KOPT-K1 (cell line): Measurements from ENCODE around the gene POLRMT.

Source experiments
- H3K27ac ChIP-seq: fragments of 200-600 bp; sonication (generic); 2 replicates; pipeline ENCODE4 v1.5.1; 2016; ENCODE audit warnings: antibody characterized with exemption, mild to moderate bottlenecking, low read depth, low read length; ENCODE audit not compliant: poor library complexity, severe bottlenecking
- H3K36me3 ChIP-seq: fragments of 200-600 bp; sonication (generic); 2 replicates; pipeline ENCODE4 v1.5.1; 2017; ENCODE audit warnings: antibody characterized with exemption, mild to moderate bottlenecking, low read length, moderate library complexity; ENCODE audit not compliant: insufficient read depth
- H3K9me3 ChIP-seq: fragments of 200-600 bp; sonication (generic); 2 replicates; pipeline ENCODE4 v1.5.1; 2017; ENCODE audit warnings: antibody characterized with exemption, low read length, mild to moderate bottlenecking; ENCODE audit not compliant: insufficient read depth, poor library complexity, severe bottlenecking

The POLRMT gene

GRCh38 chr19:633068-633785 lies at the start of gene POLRMT:
POLRMT (minus strand) TSS chr19:633537; CDS start chr19:633512, 25 bp downstream.
- Histone ChIP-seq H3K36me3 (peaks cover 30% of the 10 kb centered on the region), H3K27ac (peak within 1 kb of the TSS; percentile 61), H3K9me3 (no peaks in the 10 kb centered on the region)

GRCh38 chr19:682678-683320 lies 49.5 kb upstream of the POLRMT start:
- no peaks in the 10 kb centered on the region for H3K9me3 ChIP-seq
- H3K36me3 ChIP-seq, result no peaks in the 10 kb centered on the region
- no peak overlapping the region for H3K27ac ChIP-seq

- Histone ChIP-seq H3K9me3 (no peaks in the 10 kb centered on the region), H3K36me3 (no peaks in the 10 kb centered on the region), H3K27ac (peak overlapping the region; percentile 76)
Measured at GRCh38 chr19:681029-682019, 48.0 kb upstream of the POLRMT start.

- H3K36me3 ChIP-seq, result no peaks in the 10 kb centered on the region
- no peaks in the 10 kb centered on the region for H3K9me3 ChIP-seq
- peak overlapping the region; percentile 91 for H3K27ac ChIP-seq
Measured at GRCh38 chr19:680287-681028, 47.1 kb upstream of the POLRMT start.

- Histone ChIP-seq H3K27ac (peak overlapping the region; percentile 91), H3K9me3 (no peaks in the 10 kb centered on the region), H3K36me3 (no peaks in the 10 kb centered on the region)
Measured at GRCh38 chr19:679418-680286, 46.3 kb upstream of the POLRMT start.

GRCh38 chr19:678791-679388 lies 45.6 kb upstream of the POLRMT start:
- Histone ChIP-seq H3K9me3 (no peaks in the 10 kb centered on the region), H3K36me3 (no peaks in the 10 kb centered on the region), H3K27ac (no peak overlapping the region)

- Histone ChIP-seq H3K27ac (no peak overlapping the region), H3K36me3 (no peaks in the 10 kb centered on the region), H3K9me3 (no peaks in the 10 kb centered on the region)
Measured at GRCh38 chr19:677601-678436, 44.5 kb upstream of the POLRMT start.

- Histone ChIP-seq H3K9me3 (no peaks in the 10 kb centered on the region), H3K27ac (no peak overlapping the region), H3K36me3 (no peaks in the 10 kb centered on the region)
Measured at GRCh38 chr19:677201-677600, 43.9 kb upstream of the POLRMT start.

GRCh38 chr19:676339-677105 lies 43.2 kb upstream of the POLRMT start, which contains the start of gene FSTL3:
FSTL3 (plus strand) TSS chr19:676392; CDS start chr19:676424, 32 bp downstream.
- Histone ChIP-seq H3K9me3 (no peaks in the 10 kb centered on the region), H3K36me3 (no peaks in the 10 kb centered on the region), H3K27ac (no peak within 1 kb of the TSS)

GRCh38 chr19:676007-676338 lies 42.6 kb upstream of the POLRMT start:
- Histone ChIP-seq H3K36me3 (no peaks in the 10 kb centered on the region), H3K27ac (no peak overlapping the region), H3K9me3 (no peaks in the 10 kb centered on the region)

GRCh38 chr19:674282-675151 lies 41.2 kb upstream of the POLRMT start:
- no peaks in the 10 kb centered on the region for H3K9me3 ChIP-seq
- H3K36me3 ChIP-seq, result no peaks in the 10 kb centered on the region
- no peak overlapping the region for H3K27ac ChIP-seq
